Memory B cell (primary cell): ENCODE results near the gene CGNL1.

Experiments
- ATAC-seq: fragments of 150-1000 bp; cut with Tn5 transposase; 2 replicates; pipeline ENCODE4 v1.10.0; 2021; ENCODE audit warnings: low read depth, mild to moderate bottlenecking, moderate library complexity
- DNase-seq, 2 donors: peaks; one replicate each; pipeline ENCODE4 v3.0.0; 2022; ENCODE audit warnings: low spot score in 2 of 2
- H3K27ac Mint-ChIP-seq: one replicate; pipeline ENCODE4 v1.8.0; 2022; ENCODE audit warnings: mild to moderate bottlenecking, moderate library complexity, mixed read lengths
- H3K27me3 Mint-ChIP-seq: one replicate; pipeline ENCODE4 v1.8.0; 2022; ENCODE audit warnings: mixed read lengths
- H3K36me3 Mint-ChIP-seq: one replicate; pipeline ENCODE4 v1.8.0; 2022; ENCODE audit warnings: mild to moderate bottlenecking, mixed read lengths
- H3K4me1 Mint-ChIP-seq: one replicate; pipeline ENCODE4 v1.8.0; 2022; ENCODE audit warnings: mixed read lengths
- H3K4me3 Mint-ChIP-seq: one replicate; pipeline ENCODE4 v1.8.0; 2022; ENCODE audit warnings: mild to moderate bottlenecking, moderate library complexity, mixed read lengths
- H3K9me3 Mint-ChIP-seq: one replicate; pipeline ENCODE4 v1.8.0; 2022; ENCODE audit warnings: mixed read lengths

Gene CGNL1

GRCh38 chr15:57385923-57386390, 9.7 kb downstream of the CGNL1 start:
- Mint-ChIP-seq H3K9me3 (no peaks in the 10 kb centered on the region), H3K36me3 (peaks cover 4% of the 10 kb centered on the region)

GRCh38 chr15:57386976-57387375, 10.7 kb downstream of the CGNL1 start:
- Mint-ChIP-seq H3K9me3 (no peaks in the 10 kb centered on the region), H3K27ac (no peak overlapping the region), H3K4me1 (no peaks in the 10 kb centered on the region), H3K4me3 (no peak overlapping the region), H3K27me3 (peaks cover 11% of the 10 kb centered on the region), H3K36me3 (peaks cover 4% of the 10 kb centered on the region)
- DNase-seq (no peak), ATAC-seq (no peak)

More at GRCh38 chr15:57385923-57386390, 9.7 kb downstream of the CGNL1 start:
- DNase-seq = no peak
- ATAC-seq = no peak
- H3K4me1 Mint-ChIP-seq = no peaks in the 10 kb centered on the region
- no peak overlapping the region for H3K27ac Mint-ChIP-seq
- H3K27me3 Mint-ChIP-seq = peaks cover 15% of the 10 kb centered on the region
- no peak overlapping the region for H3K4me3 Mint-ChIP-seq

GRCh38 chr15:57387564-57388076, 11.3 kb downstream of the CGNL1 start:
- DNase-seq (no peak), ATAC-seq (no peak)
- Mint-ChIP-seq H3K36me3 (peaks cover 4% of the 10 kb centered on the region), H3K4me3 (no peak overlapping the region), H3K27me3 (peaks cover 9% of the 10 kb centered on the region), H3K9me3 (no peaks in the 10 kb centered on the region), H3K4me1 (no peaks in the 10 kb centered on the region), H3K27ac (no peak overlapping the region)

GRCh38 chr15:57388464-57388863, 12.2 kb downstream of the CGNL1 start:
- DNase-seq = no peak
- Mint-ChIP-seq H3K4me1 (no peaks in the 10 kb centered on the region), H3K27ac (no peak overlapping the region), H3K9me3 (no peaks in the 10 kb centered on the region), H3K4me3 (no peak overlapping the region), H3K36me3 (peaks cover 2% of the 10 kb centered on the region), H3K27me3 (peaks cover 7% of the 10 kb centered on the region)
- no peak for ATAC-seq

- H3K36me3 Mint-ChIP-seq = peaks cover 2% of the 10 kb centered on the region
- no peak for DNase-seq
- H3K27ac Mint-ChIP-seq = no peak overlapping the region
- H3K27me3 Mint-ChIP-seq = peaks cover 6% of the 10 kb centered on the region
- no peaks in the 10 kb centered on the region for H3K4me1 Mint-ChIP-seq
- no peaks in the 10 kb centered on the region for H3K9me3 Mint-ChIP-seq
- no peak overlapping the region for H3K4me3 Mint-ChIP-seq
- ATAC-seq = no peak
Measured at GRCh38 chr15:57389991-57390390, 13.7 kb downstream of the CGNL1 start.

- DNase-seq (no peak), ATAC-seq (no peak)
- peaks cover 2% of the 10 kb centered on the region for H3K36me3 Mint-ChIP-seq
- no peak overlapping the region for H3K4me3 Mint-ChIP-seq
- H3K27me3 Mint-ChIP-seq = peaks cover 6% of the 10 kb centered on the region
- no peaks in the 10 kb centered on the region for H3K9me3 Mint-ChIP-seq
- no peak overlapping the region for H3K27ac Mint-ChIP-seq
- H3K4me1 Mint-ChIP-seq = no peaks in the 10 kb centered on the region
Measured at GRCh38 chr15:57390583-57390982, 14.3 kb downstream of the CGNL1 start.

- ATAC-seq (no peak), DNase-seq (no peak)
- Mint-ChIP-seq H3K4me3 (no peak overlapping the region), H3K4me1 (no peaks in the 10 kb centered on the region), H3K27ac (no peak overlapping the region), H3K9me3 (no peaks in the 10 kb centered on the region), H3K27me3 (peaks cover 6% of the 10 kb centered on the region), H3K36me3 (peaks cover 2% of the 10 kb centered on the region)
Measured at GRCh38 chr15:57391537-57391936, 15.2 kb downstream of the CGNL1 start.

GRCh38 chr15:57393061-57393460, 16.8 kb downstream of the CGNL1 start:
- no peak for DNase-seq
- Mint-ChIP-seq H3K9me3 (no peaks in the 10 kb centered on the region), H3K4me3 (no peak overlapping the region), H3K27ac (no peak overlapping the region), H3K27me3 (peaks cover 6% of the 10 kb centered on the region), H3K4me1 (no peaks in the 10 kb centered on the region), H3K36me3 (peaks cover 2% of the 10 kb centered on the region)
- no peak for ATAC-seq

- peaks cover under 1% of the 10 kb centered on the region for H3K36me3 Mint-ChIP-seq
- H3K9me3 Mint-ChIP-seq = no peaks in the 10 kb centered on the region
- H3K4me3 Mint-ChIP-seq = no peak overlapping the region
- H3K27ac Mint-ChIP-seq = no peak overlapping the region
- H3K27me3 Mint-ChIP-seq = peaks cover 2% of the 10 kb centered on the region
- no peaks in the 10 kb centered on the region for H3K4me1 Mint-ChIP-seq
- ATAC-seq = no peak
- DNase-seq = no peak
Measured at GRCh38 chr15:57395292-57395691, 19.0 kb downstream of the CGNL1 start.

GRCh38 chr15:57398336-57398735, 22.0 kb downstream of the CGNL1 start:
- Mint-ChIP-seq H3K36me3 (no peaks in the 10 kb centered on the region), H3K27ac (no peak overlapping the region), H3K4me1 (no peaks in the 10 kb centered on the region), H3K27me3 (peaks cover 6% of the 10 kb centered on the region), H3K4me3 (no peak overlapping the region), H3K9me3 (peaks cover 1% of the 10 kb centered on the region)
- DNase-seq = no peak
- no peak for ATAC-seq

GRCh38 chr15:57401546-57401945, 25.2 kb downstream of the CGNL1 start:
- H3K4me3 Mint-ChIP-seq = no peak overlapping the region
- no peak for DNase-seq
- no peaks in the 10 kb centered on the region for H3K4me1 Mint-ChIP-seq
- H3K27me3 Mint-ChIP-seq = peaks cover 8% of the 10 kb centered on the region
- H3K9me3 Mint-ChIP-seq = peaks cover 1% of the 10 kb centered on the region
- no peaks in the 10 kb centered on the region for H3K36me3 Mint-ChIP-seq
- no peak for ATAC-seq
- H3K27ac Mint-ChIP-seq = no peak overlapping the region

- Mint-ChIP-seq H3K27me3 (peaks cover 8% of the 10 kb centered on the region), H3K27ac (no peak overlapping the region), H3K4me3 (no peak overlapping the region), H3K36me3 (no peaks in the 10 kb centered on the region), H3K4me1 (no peaks in the 10 kb centered on the region), H3K9me3 (peaks cover 1% of the 10 kb centered on the region)
- ATAC-seq = no peak
- no peak for DNase-seq
Measured at GRCh38 chr15:57403017-57403416, 26.7 kb downstream of the CGNL1 start.

GRCh38 chr15:57403566-57404325, 27.4 kb downstream of the CGNL1 start:
- Mint-ChIP-seq H3K4me1 (no peaks in the 10 kb centered on the region), H3K4me3 (no peak overlapping the region), H3K9me3 (peaks cover 1% of the 10 kb centered on the region), H3K27me3 (peaks cover 8% of the 10 kb centered on the region), H3K27ac (no peak overlapping the region), H3K36me3 (no peaks in the 10 kb centered on the region)
- DNase-seq (no peak), ATAC-seq (no peak)

- no peaks in the 10 kb centered on the region for H3K4me1 Mint-ChIP-seq
- DNase-seq (no peak), ATAC-seq (no peak)
- no peaks in the 10 kb centered on the region for H3K36me3 Mint-ChIP-seq
- H3K4me3 Mint-ChIP-seq = no peak overlapping the region
- H3K27ac Mint-ChIP-seq = no peak overlapping the region
- peaks cover 1% of the 10 kb centered on the region for H3K9me3 Mint-ChIP-seq
- H3K27me3 Mint-ChIP-seq = peaks cover 13% of the 10 kb centered on the region
Measured at GRCh38 chr15:57405133-57405532, 28.8 kb downstream of the CGNL1 start.
